ENCODE measurements around the gene CRYBG2.

GRCh38 chr1:26403656-26404055, 49.7 kb upstream of the CRYBG2 start:
- TF ChIP-seq CTCF (IDR thresholded peaks at IDR 0.05), result no peak
- no peak for TF ChIP-seq POLR2AphosphoS5 (IDR thresholded peaks at IDR 0.05)
